Gastrocnemius medialis (tissue), 4 donors: ENCODE data around the gene ZNF500.

Experiments used
- CTCF ChIP-seq, 5 experiments: fragments of 450-650 bp in 3 of 5; fragments of 200-600 bp in 2 of 5; sonication (generic) in 2 of 5; IDR thresholded peaks in 4 of 5; conservative IDR thresholded peaks in 1 of 5; 1 replicate in 4 of 5; 2 replicates in 1 of 5; pipeline ENCODE4 v1.5.1; 2016 to 2019; ENCODE audit warnings: antibody characterized with exemption in 5 of 5, mild to moderate bottlenecking in 3 of 5, moderate library complexity in 3 of 5
- POLR2A ChIP-seq, 2 donors: fragments of 450-650 bp; IDR thresholded peaks; one replicate each; pipeline ENCODE4 v1.6.1; 2017; ENCODE audit warnings: antibody characterized with exemption in 2 of 2, mild to moderate bottlenecking in 2 of 2, moderate library complexity in 2 of 2

- TF ChIP-seq CTCF (IDR thresholded peaks at IDR 0.05 in 4 of 5, conservative IDR thresholded peaks at IDR 0.05 in 1 of 5) = no peak
- no peak for TF ChIP-seq POLR2A (IDR thresholded peaks at IDR 0.05)
Measured at GRCh38 chr16:4704913-4705312, 62.0 kb downstream of the ZNF500 start.
